Stimulated activated naive CD8-positive, alpha-beta T cell treated with anti-CD3 and anti-CD28 coated beads, Interleukin-15, amount 100 ng/mL, for 72 hours (primary cell): Measurements from ENCODE around the gene PYROXD2.

ENCODE experiments used
- ATAC-seq: fragments of 150-1000 bp; cut with Tn5 transposase; 2 replicates; pipeline ENCODE4 v1.10.0; 2021; ENCODE audit warnings: mild to moderate bottlenecking, moderate library complexity
- DNase-seq, 2 donors: peaks; one replicate each; pipeline ENCODE4 v3.0.0; 2021 to 2022
- H3K27ac Mint-ChIP-seq, 2 donors: one replicate each; pipeline ENCODE4 v1.8.0; 2022; ENCODE audit warnings: mild to moderate bottlenecking in 2 of 2, mixed read lengths in 2 of 2, moderate library complexity in 2 of 2
- H3K27me3 Mint-ChIP-seq: one replicate; pipeline ENCODE4 v1.8.0; 2022; ENCODE audit warnings: mixed read lengths
- H3K4me1 Mint-ChIP-seq: one replicate; pipeline ENCODE4 v1.8.0; 2022; ENCODE audit warnings: mild to moderate bottlenecking, mixed read lengths
- H3K4me3 Mint-ChIP-seq, 2 donors: one replicate each; pipeline ENCODE4 v1.8.0; 2022; ENCODE audit warnings: mild to moderate bottlenecking in 2 of 2, mixed read lengths in 2 of 2, moderate library complexity in 1 of 2
- H3K9me3 Mint-ChIP-seq, 2 donors: one replicate each; pipeline ENCODE4 v1.8.0; 2022; ENCODE audit warnings: mixed read lengths in 2 of 2

The PYROXD2 gene

GRCh38 chr10:98424295-98425254 is 9.6 kb upstream of the PYROXD2 start:
- H3K4me1 Mint-ChIP-seq, result no peaks in the 10 kb centered on the region
- H3K27me3 Mint-ChIP-seq, result no peaks in the 10 kb centered on the region
- no peak for DNase-seq
- ATAC-seq, result no peak
- no peak overlapping the region for H3K4me3 Mint-ChIP-seq
- H3K9me3 Mint-ChIP-seq, result no peaks in the 10 kb centered on the region
- peak overlapping the region in 1 of 2 donors; percentile 78 for H3K27ac Mint-ChIP-seq

DNA sequence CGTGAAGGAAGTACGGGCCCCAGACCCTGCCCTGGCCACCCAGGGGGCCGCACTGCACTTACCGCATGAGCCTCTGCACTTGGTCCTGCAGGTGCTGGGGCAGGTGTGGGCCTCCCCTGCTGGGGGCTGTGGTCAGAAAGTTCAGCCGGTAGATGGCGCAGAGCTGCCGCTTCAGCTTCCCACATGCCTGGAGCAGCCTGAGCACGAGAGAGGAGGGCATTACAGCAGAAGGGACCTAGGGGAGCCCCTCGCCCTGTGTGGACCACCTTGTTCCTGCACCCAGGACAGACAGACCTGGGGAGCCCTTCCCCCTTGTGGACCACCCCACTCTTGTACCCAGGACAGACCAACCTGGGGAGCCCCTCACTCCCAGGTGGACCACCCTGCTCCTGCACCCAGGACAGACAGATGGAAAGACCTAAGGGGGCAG is 8.7 kb upstream of the PYROXD2 start:
- no peaks in the 10 kb centered on the region for H3K4me1 Mint-ChIP-seq
- ATAC-seq, result peak; percentile 29

DNA sequence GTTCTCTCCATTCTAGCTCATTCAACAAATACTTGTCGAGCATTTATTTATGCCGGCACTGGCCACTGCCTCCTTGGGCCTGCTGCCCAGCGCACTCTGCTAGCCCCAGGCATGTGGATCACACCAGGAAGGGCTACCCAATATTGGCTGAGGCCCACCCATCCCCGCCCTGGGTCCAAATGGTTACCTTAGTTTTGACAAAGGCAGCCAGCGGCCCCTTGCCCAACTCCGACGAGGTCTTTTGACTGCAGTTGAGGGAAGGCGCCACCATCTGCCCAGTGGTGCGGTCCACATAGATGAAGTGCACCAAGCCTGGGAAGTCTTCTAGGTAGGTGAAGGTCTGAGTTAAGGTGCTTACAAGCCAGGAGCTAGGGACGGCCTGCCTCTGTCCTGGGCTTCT is 7.2 kb upstream of the PYROXD2 start:
- no peaks in the 10 kb centered on the region for H3K9me3 Mint-ChIP-seq
- no peak overlapping the region for H3K27ac Mint-ChIP-seq
- no peak for DNase-seq
- no peaks in the 10 kb centered on the region for H3K27me3 Mint-ChIP-seq
- H3K4me3 Mint-ChIP-seq, result no peak overlapping the region
- no peak for ATAC-seq
- H3K4me1 Mint-ChIP-seq, result no peaks in the 10 kb centered on the region

More for the DNA sequence above, 8.7 kb upstream of the PYROXD2 start:
- Mint-ChIP-seq H3K9me3 (no peaks in the 10 kb centered on the region), H3K27me3 (no peaks in the 10 kb centered on the region), H3K4me3 (no peak overlapping the region), H3K27ac (peak overlapping the region in 1 of 2 donors; percentile 78)
- DNase-seq, result no peak

- no peaks in the 10 kb centered on the region for H3K4me1 Mint-ChIP-seq
- H3K4me3 Mint-ChIP-seq, result no peak overlapping the region
- DNase-seq (no peak), ATAC-seq (no peak)
- no peaks in the 10 kb centered on the region for H3K27me3 Mint-ChIP-seq
- H3K27ac Mint-ChIP-seq, result no peak overlapping the region
- no peaks in the 10 kb centered on the region for H3K9me3 Mint-ChIP-seq
Observed at GRCh38 chr10:98420786-98421185, 5.8 kb upstream of the PYROXD2 start.

GRCh38 chr10:98419469-98420261 is 4.7 kb upstream of the PYROXD2 start:
- no peak overlapping the region for H3K4me3 Mint-ChIP-seq
- peaks cover 9% of the 10 kb centered on the region for H3K4me1 Mint-ChIP-seq
- no peaks in the 10 kb centered on the region for H3K27me3 Mint-ChIP-seq
- H3K27ac Mint-ChIP-seq, result peak overlapping the region; percentile 71 to 77
- no peak for ATAC-seq
- no peak for DNase-seq
- H3K9me3 Mint-ChIP-seq, result no peaks in the 10 kb centered on the region

DNA sequence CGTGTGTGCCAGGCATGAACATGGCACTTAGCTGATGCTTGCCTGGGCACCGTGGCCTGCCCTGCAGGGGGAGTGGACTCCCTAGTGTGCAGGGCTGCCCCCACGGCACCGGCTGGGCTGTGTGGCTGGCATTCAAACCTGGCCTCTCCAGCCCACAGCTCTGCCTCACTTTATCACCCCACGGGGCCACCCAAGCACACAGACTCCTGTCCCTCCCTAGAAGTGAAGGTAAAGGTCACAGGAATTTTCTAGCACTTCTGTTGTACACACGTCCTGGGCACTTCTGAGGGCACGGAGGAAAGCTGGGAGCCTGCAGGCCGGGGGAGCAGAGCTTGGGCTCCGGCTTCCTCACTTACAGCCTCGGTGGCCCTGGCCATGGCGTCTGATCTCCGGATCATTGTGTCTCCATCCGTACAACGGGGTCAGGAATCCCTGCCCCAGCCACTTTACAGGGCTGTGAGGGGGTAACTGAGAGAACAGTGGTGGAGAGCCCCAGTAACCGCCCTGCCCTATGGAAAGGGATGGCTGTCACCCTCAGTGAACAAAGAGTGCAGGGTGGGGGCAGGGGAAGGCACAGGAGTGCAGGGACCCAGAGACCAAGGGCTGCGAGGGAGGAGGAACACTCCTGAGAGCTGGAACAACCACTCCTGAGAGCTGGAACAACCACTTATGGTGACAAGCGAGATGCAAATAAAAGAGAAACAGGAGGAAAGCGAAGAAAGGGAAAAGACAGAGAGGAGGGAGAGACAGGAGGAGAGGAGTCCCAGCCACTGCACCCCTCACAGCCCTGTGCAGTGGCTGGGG is 3.9 kb upstream of the PYROXD2 start:
- H3K27ac Mint-ChIP-seq, result peak overlapping the region in 1 of 2 donors; percentile 72

GRCh38 chr10:98417973-98418664 is 3.1 kb upstream of the PYROXD2 start:
- DNase-seq (no peak), ATAC-seq (no peak)
- peak overlapping the region in 1 of 2 donors; percentile 42 for H3K27ac Mint-ChIP-seq
- H3K4me3 Mint-ChIP-seq, result no peak overlapping the region
- no peaks in the 10 kb centered on the region for H3K27me3 Mint-ChIP-seq
- peaks cover 17% of the 10 kb centered on the region for H3K4me1 Mint-ChIP-seq
- H3K9me3 Mint-ChIP-seq, result no peaks in the 10 kb centered on the region

More for the DNA sequence above, 3.9 kb upstream of the PYROXD2 start:
- H3K9me3 Mint-ChIP-seq, result no peaks in the 10 kb centered on the region
- ATAC-seq (no peak), DNase-seq (no peak)
- H3K4me1 Mint-ChIP-seq, result peaks cover 17% of the 10 kb centered on the region
- no peak overlapping the region for H3K4me3 Mint-ChIP-seq
- H3K27me3 Mint-ChIP-seq, result no peaks in the 10 kb centered on the region

- ATAC-seq, result no peak
- Mint-ChIP-seq H3K9me3 (no peaks in the 10 kb centered on the region), H3K4me1 (peaks cover 17% of the 10 kb centered on the region), H3K27ac (peak overlapping the region in 1 of 2 donors; percentile 76), H3K4me3 (no peak overlapping the region), H3K27me3 (no peaks in the 10 kb centered on the region)
- no peak for DNase-seq
Observed at GRCh38 chr10:98417481-98417959, 2.5 kb upstream of the PYROXD2 start.

GRCh38 chr10:98416606-98417388 is 1.8 kb upstream of the PYROXD2 start:
- H3K9me3 Mint-ChIP-seq, result no peaks in the 10 kb centered on the region
- ATAC-seq, result no peak
- peak overlapping the region in 1 of 2 donors; percentile 76 for H3K27ac Mint-ChIP-seq
- H3K4me3 Mint-ChIP-seq, result no peak overlapping the region
- DNase-seq, result no peak
- H3K4me1 Mint-ChIP-seq, result peaks cover 17% of the 10 kb centered on the region
- no peaks in the 10 kb centered on the region for H3K27me3 Mint-ChIP-seq

GRCh38 chr10:98415731-98416119 is 743 bp upstream of the PYROXD2 start:
- Mint-ChIP-seq H3K9me3 (no peaks in the 10 kb centered on the region), H3K4me3 (peak overlapping the region in 1 of 2 donors; percentile 49), H3K4me1 (peaks cover 17% of the 10 kb centered on the region), H3K27ac (no peak overlapping the region), H3K27me3 (no peaks in the 10 kb centered on the region)
- no peak for DNase-seq
- ATAC-seq, result no peak

- ATAC-seq, result peak; percentile 31
- peaks cover 17% of the 10 kb centered on the region for H3K4me1 Mint-ChIP-seq
- H3K27ac Mint-ChIP-seq, result peak overlapping the region; percentile 91 to 98
- H3K9me3 Mint-ChIP-seq, result no peaks in the 10 kb centered on the region
- peak overlapping the region; percentile 82 to 98 for H3K4me3 Mint-ChIP-seq
- no peak for DNase-seq
- no peaks in the 10 kb centered on the region for H3K27me3 Mint-ChIP-seq
Observed at GRCh38 chr10:98414578-98414931, 427 bp downstream of the PYROXD2 start.

DNA sequence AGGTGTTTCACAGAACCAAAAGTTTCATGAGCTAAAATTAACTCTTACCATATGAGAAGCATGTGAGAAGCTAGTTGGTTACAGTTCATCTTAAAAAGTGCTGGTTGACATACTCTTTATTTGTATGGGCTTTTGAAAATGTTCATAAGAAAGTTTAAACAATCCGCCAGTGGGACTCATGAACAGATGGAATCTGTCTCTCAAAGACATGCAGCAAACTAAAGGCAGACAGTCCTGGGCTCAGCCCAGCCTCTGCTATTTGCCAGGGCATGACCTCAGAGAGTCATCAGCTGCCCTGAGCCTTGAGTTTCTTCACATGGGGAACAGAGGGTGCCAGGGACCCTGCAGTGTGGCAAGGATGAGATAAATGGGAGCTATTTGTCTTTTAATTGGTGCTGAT is 3.2 kb downstream of the PYROXD2 start:
- no peak overlapping the region for H3K27ac Mint-ChIP-seq
- no peaks in the 10 kb centered on the region for H3K9me3 Mint-ChIP-seq
- H3K4me3 Mint-ChIP-seq, result no peak overlapping the region
- DNase-seq (no peak), ATAC-seq (no peak)
- peaks cover 17% of the 10 kb centered on the region for H3K4me1 Mint-ChIP-seq
- no peaks in the 10 kb centered on the region for H3K27me3 Mint-ChIP-seq

DNA sequence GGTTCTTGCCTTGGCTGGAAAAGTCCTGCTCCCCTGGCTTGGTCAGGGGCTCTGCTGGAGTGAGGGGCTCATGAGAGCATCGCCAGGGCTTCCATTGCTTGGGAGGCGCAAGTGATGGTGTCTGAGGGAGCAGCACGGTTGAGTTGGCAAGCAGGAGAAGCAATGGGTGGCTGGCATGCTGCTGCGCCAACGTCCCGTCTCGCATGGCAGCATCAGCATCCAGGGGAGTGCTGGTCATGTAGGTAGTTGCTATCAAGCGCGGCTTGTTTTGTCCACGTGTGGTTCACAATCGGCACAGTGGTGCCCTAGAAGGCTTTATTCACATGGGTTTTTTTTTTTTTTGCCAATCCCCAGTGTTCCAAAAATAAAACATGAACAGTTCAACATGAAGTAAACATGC is 3.8 kb downstream of the PYROXD2 start:
- Mint-ChIP-seq H3K9me3 (no peaks in the 10 kb centered on the region), H3K27me3 (no peaks in the 10 kb centered on the region), H3K4me3 (no peak overlapping the region), H3K27ac (no peak overlapping the region), H3K4me1 (peaks cover 17% of the 10 kb centered on the region)
- no peak for DNase-seq
- no peak for ATAC-seq

- Mint-ChIP-seq H3K4me3 (no peak overlapping the region), H3K9me3 (no peaks in the 10 kb centered on the region), H3K27me3 (no peaks in the 10 kb centered on the region), H3K4me1 (peaks cover 17% of the 10 kb centered on the region), H3K27ac (no peak overlapping the region)
- ATAC-seq, result no peak
- DNase-seq, result no peak
Observed at GRCh38 chr10:98410759-98411158, 4.2 kb downstream of the PYROXD2 start.
